ENCODE measurements around the gene UQCRC2.

UQCRC2 gene

DNA sequence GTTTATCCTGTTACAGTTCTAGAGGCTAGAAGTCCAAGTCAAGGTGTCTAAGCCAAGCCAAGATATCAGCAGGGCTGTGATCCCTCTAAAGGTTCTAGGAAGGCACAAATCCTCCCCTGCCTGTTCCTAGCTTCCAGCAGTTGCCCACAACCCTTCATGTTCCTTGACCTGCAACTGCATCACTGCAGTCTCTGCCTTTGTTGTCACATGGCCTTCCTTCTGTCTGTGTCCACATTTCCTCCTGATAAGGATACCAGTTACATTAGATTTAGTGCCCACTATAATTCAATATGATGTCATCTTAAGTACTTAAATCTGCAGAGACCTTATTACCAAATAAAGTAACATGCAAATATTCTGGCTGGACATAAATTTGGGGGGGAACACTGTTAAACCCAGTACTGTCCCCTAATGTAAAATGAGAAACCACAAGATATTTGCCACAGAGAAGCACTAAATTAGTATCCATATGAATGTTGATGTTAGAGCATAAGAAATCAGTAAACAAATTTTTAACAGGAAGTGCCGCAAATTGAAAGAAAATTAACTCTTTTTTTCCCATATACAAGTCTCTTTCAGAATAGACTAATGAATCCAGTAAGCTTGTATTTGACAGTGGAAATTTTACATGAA, 4.7 kb downstream of the UQCRC2 start:
- no peak for DNase-seq (ENCODE audit: low read depth)
- H3K4me3 ChIP-seq (ENCODE audit: low read depth, low read length), result no peak overlapping the region
- TF ChIP-seq, protein P1, sequence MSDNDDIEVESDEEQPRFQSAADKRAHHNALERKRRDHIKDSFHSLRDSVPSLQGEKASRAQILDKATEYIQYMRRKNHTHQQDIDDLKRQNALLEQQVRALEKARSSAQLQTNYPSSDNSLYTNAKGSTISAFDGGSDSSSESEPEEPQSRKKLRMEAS (IDR thresholded peaks at IDR 0.05; ENCODE audit: low read depth, low read length), result no peak
- TF ChIP-seq MYC (IDR thresholded peaks at IDR 0.05; ENCODE audit: low read depth, low read length) (no peak), POLR2A (IDR thresholded peaks at IDR 0.05; ENCODE audit: extremely low read depth, insufficient read length) (no peak)
- TF ChIP-seq, protein P2, sequence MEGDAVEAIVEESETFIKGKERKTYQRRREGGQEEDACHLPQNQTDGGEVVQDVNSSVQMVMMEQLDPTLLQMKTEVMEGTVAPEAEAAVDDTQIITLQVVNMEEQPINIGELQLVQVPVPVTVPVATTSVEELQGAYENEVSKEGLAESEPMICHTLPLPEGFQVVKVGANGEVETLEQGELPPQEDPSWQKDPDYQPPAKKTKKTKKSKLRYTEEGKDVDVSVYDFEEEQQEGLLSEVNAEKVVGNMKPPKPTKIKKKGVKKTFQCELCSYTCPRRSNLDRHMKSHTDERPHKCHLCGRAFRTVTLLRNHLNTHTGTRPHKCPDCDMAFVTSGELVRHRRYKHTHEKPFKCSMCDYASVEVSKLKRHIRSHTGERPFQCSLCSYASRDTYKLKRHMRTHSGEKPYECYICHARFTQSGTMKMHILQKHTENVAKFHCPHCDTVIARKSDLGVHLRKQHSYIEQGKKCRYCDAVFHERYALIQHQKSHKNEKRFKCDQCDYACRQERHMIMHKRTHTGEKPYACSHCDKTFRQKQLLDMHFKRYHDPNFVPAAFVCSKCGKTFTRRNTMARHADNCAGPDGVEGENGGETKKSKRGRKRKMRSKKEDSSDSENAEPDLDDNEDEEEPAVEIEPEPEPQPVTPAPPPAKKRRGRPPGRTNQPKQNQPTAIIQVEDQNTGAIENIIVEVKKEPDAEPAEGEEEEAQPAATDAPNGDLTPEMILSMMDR (IDR thresholded peaks at IDR 0.05; ENCODE audit: low read depth, low read length), result no peak

DNA sequence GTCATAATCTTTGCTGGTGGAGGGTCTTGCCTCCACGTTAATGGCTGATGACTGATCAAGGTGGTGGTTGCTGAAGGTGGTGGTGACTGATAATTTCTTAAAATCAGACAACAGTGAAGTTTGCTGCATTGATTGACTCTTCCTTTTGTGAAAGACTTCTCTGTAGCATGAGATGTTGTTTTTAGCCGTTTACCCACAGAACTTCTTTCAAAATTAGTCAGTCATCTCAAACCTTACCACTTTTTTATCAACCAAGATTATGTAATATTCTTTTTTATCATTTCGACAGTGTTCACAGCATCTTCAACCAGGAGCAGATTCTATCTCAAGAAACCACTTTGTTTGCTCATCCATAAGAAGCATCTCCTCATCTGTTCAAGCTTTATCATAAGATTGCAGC, 5.9 kb downstream of the UQCRC2 start:
- TF ChIP-seq, protein P2 (IDR thresholded peaks at IDR 0.05; ENCODE audit: low read depth, low read length), result no peak
- no peak for DNase-seq (ENCODE audit: low read depth)
- no peak overlapping the region for H3K4me3 ChIP-seq (ENCODE audit: low read depth, low read length)

DNA sequence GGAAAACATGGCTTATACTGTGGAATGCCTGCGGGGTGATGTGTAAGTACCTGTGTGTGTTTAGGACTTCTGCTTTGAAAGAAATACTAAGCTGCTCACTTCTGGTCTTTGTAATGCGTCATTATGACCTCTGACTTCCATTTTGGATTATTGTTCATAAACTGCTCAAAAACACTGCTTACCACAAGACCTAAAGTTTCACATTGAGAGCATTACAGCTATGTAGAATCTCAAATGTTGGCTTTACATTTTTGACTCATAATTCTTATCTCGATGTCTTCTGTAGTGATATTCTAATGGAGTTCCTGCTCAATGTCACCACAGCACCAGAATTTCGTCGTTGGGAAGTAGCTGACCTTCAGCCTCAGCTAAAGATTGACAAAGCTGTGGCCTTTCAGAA, 9.3 kb downstream of the UQCRC2 start:
- no peak overlapping the region for H3K4me3 ChIP-seq (ENCODE audit: low read depth, low read length)
- TF ChIP-seq POLR2A (IDR thresholded peaks at IDR 0.05; ENCODE audit: extremely low read depth, insufficient read length) (no peak), MYC (IDR thresholded peaks at IDR 0.05; ENCODE audit: low read depth, low read length) (no peak)
- TF ChIP-seq, protein P2 (IDR thresholded peaks at IDR 0.05; ENCODE audit: low read depth, low read length), result no peak
- TF ChIP-seq, protein P1 (IDR thresholded peaks at IDR 0.05; ENCODE audit: low read depth, low read length), result no peak
- DNase-seq (ENCODE audit: low read depth), result no peak

DNA sequence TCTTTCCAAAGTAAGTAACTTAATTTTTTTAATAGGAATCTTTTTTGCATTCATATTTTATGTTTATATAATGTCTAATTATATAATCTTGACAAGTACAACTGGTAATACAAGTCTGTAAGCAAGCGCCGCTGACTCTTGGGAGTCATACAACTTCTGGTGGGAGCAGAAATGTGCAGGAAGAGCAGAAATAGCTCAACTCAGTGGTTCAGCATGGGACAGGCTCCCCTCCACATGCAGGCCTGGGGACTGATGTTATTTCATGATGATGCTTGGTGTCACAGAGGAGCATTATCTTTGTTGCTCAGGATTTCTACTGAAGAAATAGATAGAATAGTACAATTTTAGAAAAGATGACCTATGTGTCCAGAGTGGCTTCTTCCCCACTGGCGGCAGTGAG, 10.7 kb downstream of the UQCRC2 start:
- DNase-seq (ENCODE audit: low read depth), result no peak
- TF ChIP-seq, protein P2 (IDR thresholded peaks at IDR 0.05; ENCODE audit: low read depth, low read length), result no peak
- no peak for TF ChIP-seq MYC (IDR thresholded peaks at IDR 0.05; ENCODE audit: low read depth, low read length)
- no peak for TF ChIP-seq POLR2A (IDR thresholded peaks at IDR 0.05; ENCODE audit: extremely low read depth, insufficient read length)
- TF ChIP-seq, protein P1 (IDR thresholded peaks at IDR 0.05; ENCODE audit: low read depth, low read length), result no peak

DNA sequence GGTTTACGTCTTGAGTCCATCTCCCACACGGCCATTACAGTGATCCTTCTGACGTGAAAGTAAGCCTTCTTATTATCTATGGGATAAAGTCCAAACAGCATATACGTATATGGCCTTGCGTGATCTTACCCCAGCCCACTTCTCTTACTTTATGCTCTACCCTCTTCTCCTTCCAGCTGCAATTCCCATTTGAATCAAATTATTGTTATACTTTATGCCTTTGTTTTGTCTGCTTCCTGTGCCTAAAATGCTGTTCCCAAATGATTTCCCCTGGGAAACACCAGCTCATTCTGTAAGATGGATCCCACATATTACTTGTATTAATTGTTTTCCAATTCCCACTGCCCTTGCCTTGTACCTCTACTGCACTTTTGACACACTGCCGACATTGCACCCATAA, 11.2 kb downstream of the UQCRC2 start:
- DNase-seq (ENCODE audit: low read depth), result no peak
- TF ChIP-seq POLR2A (IDR thresholded peaks at IDR 0.05; ENCODE audit: extremely low read depth, insufficient read length) (no peak), MYC (IDR thresholded peaks at IDR 0.05; ENCODE audit: low read depth, low read length) (no peak)
- TF ChIP-seq, protein P2 (IDR thresholded peaks at IDR 0.05; ENCODE audit: low read depth, low read length), result no peak
- TF ChIP-seq, protein P1 (IDR thresholded peaks at IDR 0.05; ENCODE audit: low read depth, low read length), result no peak
- H3K4me3 ChIP-seq (ENCODE audit: low read depth, low read length), result no peak overlapping the region

More for the DNA sequence above, 10.7 kb downstream of the UQCRC2 start:
- no peak overlapping the region for H3K4me3 ChIP-seq (ENCODE audit: low read depth, low read length)

DNA sequence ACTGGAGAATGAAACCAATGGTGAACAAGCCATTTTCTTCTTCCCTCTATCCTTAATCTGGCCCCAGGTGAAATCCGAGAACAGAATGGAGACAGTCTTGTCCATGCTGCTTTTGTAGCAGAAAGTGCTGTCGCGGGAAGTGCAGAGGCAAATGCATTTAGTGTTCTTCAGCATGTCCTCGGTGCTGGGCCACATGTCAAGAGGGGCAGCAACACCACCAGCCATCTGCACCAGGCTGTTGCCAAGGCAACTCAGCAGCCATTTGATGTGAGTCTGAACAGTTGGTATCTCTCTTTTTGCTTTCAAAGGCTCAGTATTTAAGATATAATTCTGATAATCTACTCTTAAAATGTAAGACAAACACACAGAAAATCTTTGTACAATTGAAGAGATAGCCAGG, 18.7 kb downstream of the UQCRC2 start:
- TF ChIP-seq, protein P1 (IDR thresholded peaks at IDR 0.05; ENCODE audit: low read depth, low read length), result no peak
- TF ChIP-seq MYC (IDR thresholded peaks at IDR 0.05; ENCODE audit: low read depth, low read length) (no peak), POLR2A (IDR thresholded peaks at IDR 0.05; ENCODE audit: extremely low read depth, insufficient read length) (no peak)
- TF ChIP-seq, protein P2 (IDR thresholded peaks at IDR 0.05; ENCODE audit: low read depth, low read length), result no peak
- DNase-seq (ENCODE audit: low read depth), result no peak
- no peak overlapping the region for H3K4me3 ChIP-seq (ENCODE audit: low read depth, low read length)

All from NB4 (cell line).